Measurements from ENCODE around the gene RAET1E. TPM values are rescaled to one million over a fixed set of nuclear protein-coding genes. Genes with fewer than 3 reads are reported as not detected.

The RAET1E gene
- total and polyA plus RNA-seq, 9 of the 15 experiments (the other 6 are each of a cell fraction or from before 2014, with no cell fraction given): not detected

DNA sequence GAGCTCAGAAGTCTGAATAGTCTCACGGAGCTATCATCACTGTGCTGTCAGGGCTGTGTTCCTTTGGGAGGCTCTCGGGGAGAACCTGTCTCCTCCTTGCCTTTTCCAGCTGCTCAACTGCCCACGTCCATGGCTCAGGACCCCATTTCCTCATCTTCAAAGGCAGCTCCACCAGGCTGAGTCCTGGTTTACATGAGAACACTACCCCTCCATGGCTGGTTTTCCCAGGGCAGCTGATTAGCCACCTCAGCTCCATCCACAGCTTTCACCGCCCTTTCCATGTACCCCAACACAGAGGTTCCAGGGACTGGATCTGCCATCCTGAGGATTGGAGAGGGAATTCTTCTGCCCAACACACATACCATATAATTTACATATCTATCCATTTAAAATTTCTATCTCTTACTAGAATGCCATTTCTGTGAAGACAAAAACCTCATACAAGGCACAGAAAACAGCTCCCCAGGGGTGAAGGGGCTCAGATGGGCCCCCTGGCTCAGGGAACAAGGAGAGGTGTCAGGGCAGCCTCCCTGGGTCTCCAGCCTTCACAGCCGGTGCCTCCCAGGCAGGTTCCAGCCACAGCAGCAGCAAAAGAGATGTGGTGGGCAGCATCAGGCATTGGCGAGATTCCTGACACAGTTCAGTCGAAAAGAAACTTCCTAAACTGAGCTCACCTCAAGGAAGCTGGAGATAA, 2.2 kb upstream of the RAET1E start:
- Histone ChIP-seq H4K20me1 (replicated peaks; ENCODE audit: control insufficient read depth, insufficient read depth, low read length) (no peaks in the 10 kb centered on the region), H3K9me3 (replicated peaks; ENCODE audit: control insufficient read depth, insufficient read depth, low read depth, low read length) (no peaks in the 10 kb centered on the region), H3K4me1 (replicated peaks in 1 of 2; ENCODE audit: control insufficient read depth in 2 of 2, insufficient read depth in 2 of 2, low read length in 2 of 2) (peaks cover 0 to under 1% of the 10 kb centered on the region in 2 experiments; a peak in 1 of 5 replicates), H3K27ac (ENCODE audit: extremely low read depth, low read depth, low read length) (no peak overlapping the region), H3K9ac (ENCODE audit: insufficient read depth in 1 of 2, low read depth in 2 of 2, low read length in 2 of 2) (no peak overlapping the region), H3K4me3 (no peak overlapping the region), H3K27me3 (ENCODE audit: control insufficient read depth in 2 of 2, insufficient read depth in 2 of 2, low read length in 2 of 2) (peaks cover 47 to 83% of the 10 kb centered on the region in 2 experiments), H3K79me2 (ENCODE audit: control insufficient read depth, insufficient read depth, low read length) (no peaks in the 10 kb centered on the region), H3K4me2 (ENCODE audit: insufficient read depth, low read length) (no peak overlapping the region), H3K36me3 (ENCODE audit: control insufficient read depth, insufficient read depth, low read length) (no peaks in the 10 kb centered on the region), H3K9me1 (ENCODE audit: control insufficient read depth, insufficient read depth, low read length) (no peaks in the 10 kb centered on the region), H2AFZ (ENCODE audit: low read depth, low read length) (no peak overlapping the region)
- WGBS (ENCODE audit: insufficient coverage, low coverage, missing lambda C conversion rate): 3% methylated on average over 7 of the region's 7 CpGs
- BruUV-seq (replicated peaks): no TSS peak
- intact Hi-C loops (cut with micrococcal nuclease): no loop called here
- in situ Hi-C loops (cut with MboI): loop anchor here (25.0 kb wide), 1 partner anchor 863 kb away; no protein-coding TSS in a partner anchor
- CTCF ChIA-PET (ENCODE audit: low intra/inter-chr PET ratio): no interaction called here
- no peak for ATAC-seq
- DNase-seq (ENCODE audit: extremely low read depth in 1 of 4, low spot score in 3 of 4): no peak
- no peak for FAIRE-seq
- POLR2A ChIA-PET: interaction anchor here (0.6 to 1.2 kb wide), 4 partner anchors 11 to 16 kb away, joined by 3 to 6 read pairs (median 4); no protein-coding TSS in a partner anchor
- TF ChIP-seq ILK (tag; IDR thresholded peaks at IDR 0.05; ENCODE audit: borderline replicate concordance, low read depth) (no peak), POLR2B (IDR thresholded peaks at IDR 0.05; ENCODE audit: low read depth, partially characterized antibody) (no peak), BRCA1 (IDR thresholded peaks at IDR 0.05) (no peak), BRCA1 (CRISPR knock-in tag; IDR thresholded peaks at IDR 0.05) (no peak), TCF3 (CRISPR knock-in tag; IDR thresholded peaks at IDR 0.05) (no peak), SLC30A9 (CRISPR knock-in tag; IDR thresholded peaks at IDR 0.05) (no peak), THRAP3 (IDR thresholded peaks at IDR 0.05; ENCODE audit: borderline replicate concordance) (no peak), PHB2 (IDR thresholded peaks at IDR 0.05; ENCODE audit: low read depth) (no peak), IRF2 (CRISPR knock-in tag; IDR thresholded peaks at IDR 0.05) (no peak), CBX8 (IDR thresholded peaks at IDR 0.05; ENCODE audit: borderline replicate concordance, extremely low read depth, low read depth, low read length, poor library complexity, severe bottlenecking) (no peak), XRCC4 (IDR thresholded peaks at IDR 0.05; ENCODE audit: extremely low read depth, insufficient read depth, insufficient read length) (no peak)
- TF ChIP-seq, protein P1, sequence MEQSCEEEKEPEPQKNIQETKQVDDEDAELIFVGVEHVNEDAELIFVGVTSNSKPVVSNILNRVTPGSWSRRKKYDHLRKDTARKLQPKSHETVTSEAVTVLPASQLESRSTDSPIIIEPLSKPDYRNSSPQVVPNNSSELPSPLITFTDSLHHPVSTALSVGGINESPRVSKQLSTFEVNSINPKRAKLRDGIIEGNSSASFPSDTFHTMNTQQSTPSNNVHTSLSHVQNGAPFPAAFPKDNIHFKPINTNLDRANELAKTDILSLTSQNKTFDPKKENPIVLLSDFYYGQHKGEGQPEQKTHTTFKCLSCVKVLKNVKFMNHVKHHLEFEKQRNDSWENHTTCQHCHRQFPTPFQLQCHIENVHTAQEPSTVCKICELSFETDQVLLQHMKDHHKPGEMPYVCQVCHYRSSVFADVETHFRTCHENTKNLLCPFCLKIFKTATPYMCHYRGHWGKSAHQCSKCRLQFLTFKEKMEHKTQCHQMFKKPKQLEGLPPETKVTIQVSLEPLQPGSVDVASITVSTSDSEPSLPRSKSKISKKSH (CRISPR knock-in tag; IDR thresholded peaks at IDR 0.05): no peak
- TF ChIP-seq, protein P2, sequence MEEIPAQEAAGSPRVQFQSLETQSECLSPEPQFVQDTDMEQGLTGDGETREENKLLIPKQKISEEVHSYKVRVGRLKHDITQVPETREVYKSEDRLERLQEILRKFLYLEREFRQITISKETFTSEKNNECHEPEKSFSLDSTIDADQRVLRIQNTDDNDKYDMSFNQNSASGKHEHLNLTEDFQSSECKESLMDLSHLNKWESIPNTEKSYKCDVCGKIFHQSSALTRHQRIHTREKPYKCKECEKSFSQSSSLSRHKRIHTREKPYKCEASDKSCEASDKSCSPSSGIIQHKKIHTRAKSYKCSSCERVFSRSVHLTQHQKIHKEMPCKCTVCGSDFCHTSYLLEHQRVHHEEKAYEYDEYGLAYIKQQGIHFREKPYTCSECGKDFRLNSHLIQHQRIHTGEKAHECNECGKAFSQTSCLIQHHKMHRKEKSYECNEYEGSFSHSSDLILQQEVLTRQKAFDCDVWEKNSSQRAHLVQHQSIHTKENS (CRISPR knock-in tag; IDR thresholded peaks at IDR 0.05): no peak
- TF ChIP-seq, protein P3, sequence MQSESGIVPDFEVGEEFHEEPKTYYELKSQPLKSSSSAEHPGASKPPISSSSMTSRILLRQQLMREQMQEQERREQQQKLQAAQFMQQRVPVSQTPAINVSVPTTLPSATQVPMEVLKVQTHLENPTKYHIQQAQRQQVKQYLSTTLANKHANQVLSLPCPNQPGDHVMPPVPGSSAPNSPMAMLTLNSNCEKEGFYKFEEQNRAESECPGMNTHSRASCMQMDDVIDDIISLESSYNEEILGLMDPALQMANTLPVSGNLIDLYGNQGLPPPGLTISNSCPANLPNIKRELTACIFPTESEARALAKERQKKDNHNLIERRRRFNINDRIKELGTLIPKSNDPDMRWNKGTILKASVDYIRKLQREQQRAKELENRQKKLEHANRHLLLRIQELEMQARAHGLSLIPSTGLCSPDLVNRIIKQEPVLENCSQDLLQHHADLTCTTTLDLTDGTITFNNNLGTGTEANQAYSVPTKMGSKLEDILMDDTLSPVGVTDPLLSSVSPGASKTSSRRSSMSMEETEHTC (IDR thresholded peaks at IDR 0.05): no peak
- TF ChIP-seq, protein P4, sequence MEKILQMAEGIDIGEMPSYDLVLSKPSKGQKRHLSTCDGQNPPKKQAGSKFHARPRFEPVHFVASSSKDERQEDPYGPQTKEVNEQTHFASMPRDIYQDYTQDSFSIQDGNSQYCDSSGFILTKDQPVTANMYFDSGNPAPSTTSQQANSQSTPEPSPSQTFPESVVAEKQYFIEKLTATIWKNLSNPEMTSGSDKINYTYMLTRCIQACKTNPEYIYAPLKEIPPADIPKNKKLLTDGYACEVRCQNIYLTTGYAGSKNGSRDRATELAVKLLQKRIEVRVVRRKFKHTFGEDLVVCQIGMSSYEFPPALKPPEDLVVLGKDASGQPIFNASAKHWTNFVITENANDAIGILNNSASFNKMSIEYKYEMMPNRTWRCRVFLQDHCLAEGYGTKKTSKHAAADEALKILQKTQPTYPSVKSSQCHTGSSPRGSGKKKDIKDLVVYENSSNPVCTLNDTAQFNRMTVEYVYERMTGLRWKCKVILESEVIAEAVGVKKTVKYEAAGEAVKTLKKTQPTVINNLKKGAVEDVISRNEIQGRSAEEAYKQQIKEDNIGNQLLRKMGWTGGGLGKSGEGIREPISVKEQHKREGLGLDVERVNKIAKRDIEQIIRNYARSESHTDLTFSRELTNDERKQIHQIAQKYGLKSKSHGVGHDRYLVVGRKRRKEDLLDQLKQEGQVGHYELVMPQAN (IDR thresholded peaks at IDR 0.05; ENCODE audit: borderline replicate concordance): no peak

All from K562 (cell line).